ENCODE results near the gene CNR2.

The CNR2 gene

DNA sequence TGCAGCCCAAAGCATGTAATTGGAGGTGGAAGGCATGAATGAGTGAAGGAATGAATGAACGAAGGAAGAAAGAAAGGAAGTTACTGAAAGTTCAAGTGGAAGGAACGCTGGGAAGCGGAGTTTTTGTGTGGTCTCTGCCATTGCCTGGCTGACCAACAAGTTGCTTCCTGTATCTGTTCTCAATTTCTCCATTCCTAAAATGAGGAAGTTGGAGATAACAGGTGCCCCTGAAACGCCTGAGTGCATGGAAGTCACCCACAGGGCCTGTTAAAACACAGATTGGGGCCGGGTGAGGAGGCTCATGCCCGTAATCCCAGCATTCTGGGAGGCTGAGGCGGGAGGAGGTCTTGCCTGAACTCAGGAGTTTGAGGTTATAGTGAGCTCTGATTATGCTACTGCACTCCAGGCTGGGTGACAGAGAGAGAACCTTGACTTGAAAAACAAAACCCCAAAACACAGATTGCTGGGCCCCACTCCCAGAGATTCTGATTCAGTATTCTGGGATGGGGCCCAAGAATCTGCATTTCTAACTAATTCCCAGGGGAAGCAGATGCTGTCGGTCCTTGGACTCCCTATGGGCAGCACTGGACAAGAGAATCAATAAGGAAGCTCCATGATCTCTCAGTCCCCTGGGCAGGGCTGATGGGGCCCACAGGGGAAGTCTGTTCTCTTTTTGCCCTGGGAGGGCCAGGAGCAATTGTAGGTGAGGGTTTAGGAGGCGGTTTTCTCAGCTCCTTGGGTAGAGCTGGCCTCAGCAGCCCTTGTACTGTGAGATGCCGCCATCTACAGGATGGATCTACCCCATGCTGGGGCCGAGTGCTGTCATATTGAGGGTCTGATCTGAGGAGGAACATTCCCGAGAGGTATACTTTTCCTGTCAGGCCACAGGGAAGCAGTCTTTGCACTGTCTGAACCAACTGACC is 3.3 kb upstream of the CNR2 start:
- Histone ChIP-seq H3F3A (ENCODE audit: low read depth) (0 out of 2 replicates have a peak, but pooled peaks cover 4% of the 10 kb centered on the region), H3K4me1 (ENCODE audit: insufficient read depth, low read length, poor library complexity, severe bottlenecking) (peaks cover 42% of the 10 kb centered on the region), H3K4me3 (ENCODE audit: low read length, poor library complexity, severe bottlenecking) (no peak overlapping the region), H3K9ac (ENCODE audit: low read depth, low read length, poor library complexity, severe bottlenecking) (no peak overlapping the region), H3K9me3 (ENCODE audit: insufficient read depth, low read depth, low read length) (no peaks in the 10 kb centered on the region), H3K4me2 (ENCODE audit: low read depth, low read length, poor library complexity, severe bottlenecking) (no peak overlapping the region), H3K36me3 (ENCODE audit: insufficient read depth, low read length) (no peaks in the 10 kb centered on the region), H2AFZ (ENCODE audit: low read length) (peak overlapping the region; percentile 54; the same call in 1 of the 2 replicates), H3K79me2 (ENCODE audit: insufficient read depth, low read length) (peaks cover 14% of the 10 kb centered on the region), H4K20me1 (ENCODE audit: insufficient read depth, low read length, poor library complexity, severe bottlenecking) (no peaks in the 10 kb centered on the region), H3K27me3 (ENCODE audit: insufficient read depth, low read length, poor library complexity, severe bottlenecking) (no peaks in the 10 kb centered on the region), H3K9me2 (replicated peaks; ENCODE audit: low read depth, low read length) (no peaks in the 10 kb centered on the region)
- TF ChIP-seq, protein P1, sequence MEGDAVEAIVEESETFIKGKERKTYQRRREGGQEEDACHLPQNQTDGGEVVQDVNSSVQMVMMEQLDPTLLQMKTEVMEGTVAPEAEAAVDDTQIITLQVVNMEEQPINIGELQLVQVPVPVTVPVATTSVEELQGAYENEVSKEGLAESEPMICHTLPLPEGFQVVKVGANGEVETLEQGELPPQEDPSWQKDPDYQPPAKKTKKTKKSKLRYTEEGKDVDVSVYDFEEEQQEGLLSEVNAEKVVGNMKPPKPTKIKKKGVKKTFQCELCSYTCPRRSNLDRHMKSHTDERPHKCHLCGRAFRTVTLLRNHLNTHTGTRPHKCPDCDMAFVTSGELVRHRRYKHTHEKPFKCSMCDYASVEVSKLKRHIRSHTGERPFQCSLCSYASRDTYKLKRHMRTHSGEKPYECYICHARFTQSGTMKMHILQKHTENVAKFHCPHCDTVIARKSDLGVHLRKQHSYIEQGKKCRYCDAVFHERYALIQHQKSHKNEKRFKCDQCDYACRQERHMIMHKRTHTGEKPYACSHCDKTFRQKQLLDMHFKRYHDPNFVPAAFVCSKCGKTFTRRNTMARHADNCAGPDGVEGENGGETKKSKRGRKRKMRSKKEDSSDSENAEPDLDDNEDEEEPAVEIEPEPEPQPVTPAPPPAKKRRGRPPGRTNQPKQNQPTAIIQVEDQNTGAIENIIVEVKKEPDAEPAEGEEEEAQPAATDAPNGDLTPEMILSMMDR (conservative IDR thresholded peaks at IDR 0.05; ENCODE audit: low read length): peak; percentile 92
- TF ChIP-seq EZH2phosphoT487 (IDR thresholded peaks at IDR 0.05; ENCODE audit: borderline replicate concordance): no peak

DNA sequence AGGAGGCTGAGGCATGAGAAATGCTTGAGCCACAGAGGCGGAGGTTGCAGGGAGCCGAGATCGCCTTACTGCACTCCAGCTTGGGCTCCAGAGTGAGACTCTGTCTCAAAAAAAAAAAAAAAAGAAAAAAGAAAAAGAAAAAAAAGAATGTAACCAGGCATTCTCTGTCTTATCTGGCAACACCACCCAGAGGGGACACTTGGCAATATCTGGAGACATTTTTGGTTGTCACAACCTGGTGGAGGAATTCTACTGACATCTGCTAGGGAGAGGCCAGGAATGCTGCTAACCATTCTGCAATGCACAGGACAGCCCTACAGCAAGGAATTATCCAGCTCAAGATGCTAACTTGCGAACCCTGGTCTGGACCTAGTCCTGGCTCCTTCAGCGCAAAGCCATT is 2.3 kb upstream of the CNR2 start:
- no peaks in the 10 kb centered on the region for H4K20me1 ChIP-seq (ENCODE audit: insufficient read depth, low read length, poor library complexity, severe bottlenecking)
- no peak overlapping the region for H3K4me2 ChIP-seq (ENCODE audit: low read depth, low read length, poor library complexity, severe bottlenecking)
- H3K27me3 ChIP-seq (ENCODE audit: insufficient read depth, low read length, poor library complexity, severe bottlenecking): no peaks in the 10 kb centered on the region
- H3K9ac ChIP-seq (ENCODE audit: low read depth, low read length, poor library complexity, severe bottlenecking): no peak overlapping the region
- no peaks in the 10 kb centered on the region for H3K9me2 ChIP-seq (replicated peaks; ENCODE audit: low read depth, low read length)
- H3K9me3 ChIP-seq (ENCODE audit: insufficient read depth, low read depth, low read length): no peaks in the 10 kb centered on the region
- TF ChIP-seq, protein P1 (conservative IDR thresholded peaks at IDR 0.05; ENCODE audit: low read length): no peak
- no peak for TF ChIP-seq EZH2phosphoT487 (IDR thresholded peaks at IDR 0.05; ENCODE audit: borderline replicate concordance)
- no peak overlapping the region for H2AFZ ChIP-seq (ENCODE audit: low read length)
- H3K79me2 ChIP-seq (ENCODE audit: insufficient read depth, low read length): peaks cover 21% of the 10 kb centered on the region
- 0 out of 2 replicates have a peak, but pooled peaks cover 4% of the 10 kb centered on the region for H3F3A ChIP-seq (ENCODE audit: low read depth)
- peaks cover 49% of the 10 kb centered on the region for H3K4me1 ChIP-seq (ENCODE audit: insufficient read depth, low read length, poor library complexity, severe bottlenecking)
- H3K4me3 ChIP-seq (ENCODE audit: low read length, poor library complexity, severe bottlenecking): no peak overlapping the region
- H3K36me3 ChIP-seq (ENCODE audit: insufficient read depth, low read length): no peaks in the 10 kb centered on the region

DNA sequence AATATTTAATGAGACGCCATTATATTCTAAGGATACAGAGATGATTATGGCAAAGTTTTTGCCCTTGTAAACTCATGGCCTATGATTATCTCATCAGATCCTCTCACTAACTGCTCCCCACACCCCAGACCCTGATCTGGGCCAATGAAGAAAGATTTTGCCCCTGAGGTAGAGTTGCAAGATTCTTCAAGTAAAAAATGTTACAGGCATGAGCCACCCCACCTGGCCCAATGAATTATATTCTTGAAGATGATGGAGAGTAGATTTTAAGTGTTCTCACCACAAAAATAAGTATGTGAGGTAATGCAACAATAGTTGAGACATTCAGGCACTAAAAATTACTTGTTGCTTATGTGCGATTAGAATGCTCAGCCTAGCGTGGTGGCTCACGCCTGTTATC is 1.8 kb upstream of the CNR2 start:
- H2AFZ ChIP-seq (ENCODE audit: low read length): no peak overlapping the region
- H3K9me3 ChIP-seq (ENCODE audit: insufficient read depth, low read depth, low read length): no peaks in the 10 kb centered on the region
- H3F3A ChIP-seq (ENCODE audit: low read depth): 0 out of 2 replicates have a peak, but pooled peaks cover 4% of the 10 kb centered on the region
- no peak overlapping the region for H3K4me2 ChIP-seq (ENCODE audit: low read depth, low read length, poor library complexity, severe bottlenecking)
- no peak overlapping the region for H3K9ac ChIP-seq (ENCODE audit: low read depth, low read length, poor library complexity, severe bottlenecking)
- peaks cover 26% of the 10 kb centered on the region for H3K79me2 ChIP-seq (ENCODE audit: insufficient read depth, low read length)
- TF ChIP-seq, protein P1 (conservative IDR thresholded peaks at IDR 0.05; ENCODE audit: low read length): no peak
- TF ChIP-seq EZH2phosphoT487 (IDR thresholded peaks at IDR 0.05; ENCODE audit: borderline replicate concordance): no peak
- H4K20me1 ChIP-seq (ENCODE audit: insufficient read depth, low read length, poor library complexity, severe bottlenecking): no peaks in the 10 kb centered on the region
- no peaks in the 10 kb centered on the region for H3K9me2 ChIP-seq (replicated peaks; ENCODE audit: low read depth, low read length)
- no peaks in the 10 kb centered on the region for H3K27me3 ChIP-seq (ENCODE audit: insufficient read depth, low read length, poor library complexity, severe bottlenecking)
- H3K36me3 ChIP-seq (ENCODE audit: insufficient read depth, low read length): no peaks in the 10 kb centered on the region
- H3K4me3 ChIP-seq (ENCODE audit: low read length, poor library complexity, severe bottlenecking): no peak overlapping the region
- H3K4me1 ChIP-seq (ENCODE audit: insufficient read depth, low read length, poor library complexity, severe bottlenecking): peaks cover 46% of the 10 kb centered on the region
